GM21390 (cell line): Measurements from ENCODE around the gene PITX1.
A peak's percentile ranks its signal among the peaks of the same experiment; 100 is the strongest.

Experiments used
- ATAC-seq: cut with Tn5 transposase; IDR thresholded peaks from one replicate; pipeline ENCODE4 v1.9.1; 2021; ENCODE audit not compliant: unreplicated experiment

The PITX1 gene

DNA sequence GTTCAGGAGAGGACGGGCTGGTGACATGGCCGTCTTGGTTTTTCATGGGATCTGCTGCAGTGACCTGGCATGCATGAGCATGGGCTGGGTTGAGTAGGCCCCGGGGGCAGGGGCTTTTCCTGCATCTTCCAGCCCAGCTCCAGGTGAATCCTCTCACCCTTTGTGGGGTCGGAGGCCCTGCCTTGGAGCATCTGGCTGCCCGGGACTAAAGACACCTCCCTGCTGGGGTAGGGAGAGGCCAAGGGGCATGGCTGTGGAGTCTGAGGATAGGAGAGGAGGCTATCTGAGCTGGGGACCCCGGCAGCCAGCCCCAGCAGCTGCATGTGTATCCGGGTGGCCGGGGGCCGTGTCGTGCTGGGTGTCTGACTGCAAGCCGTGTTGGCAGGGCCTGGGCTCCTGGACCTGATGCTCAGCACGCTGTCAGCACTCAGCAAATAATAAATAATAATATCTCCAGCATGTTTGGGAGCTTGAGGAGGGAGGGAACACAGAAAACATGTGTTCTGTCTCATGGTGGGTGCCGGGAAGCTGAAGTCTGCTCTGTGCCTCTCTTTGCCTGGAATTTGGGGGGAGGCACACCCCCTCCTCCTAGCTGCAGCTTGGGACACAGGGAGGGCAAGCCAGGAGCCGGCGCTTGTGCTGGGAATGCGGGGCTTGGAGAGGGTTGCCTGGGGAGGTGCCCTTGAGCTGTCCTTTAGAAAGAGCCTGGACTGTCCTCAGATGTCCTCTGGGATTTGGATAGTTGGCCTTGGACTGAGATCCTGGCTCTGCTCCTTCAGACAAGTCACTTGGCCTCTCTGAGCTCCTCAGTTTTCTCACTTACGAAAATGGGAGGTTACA, 28.4 kb upstream of the PITX1 start:
- no peak for ATAC-seq

GRCh38 chr5:135061001-135061400, 27.0 kb upstream of the PITX1 start:
- ATAC-seq = no peak

DNA sequence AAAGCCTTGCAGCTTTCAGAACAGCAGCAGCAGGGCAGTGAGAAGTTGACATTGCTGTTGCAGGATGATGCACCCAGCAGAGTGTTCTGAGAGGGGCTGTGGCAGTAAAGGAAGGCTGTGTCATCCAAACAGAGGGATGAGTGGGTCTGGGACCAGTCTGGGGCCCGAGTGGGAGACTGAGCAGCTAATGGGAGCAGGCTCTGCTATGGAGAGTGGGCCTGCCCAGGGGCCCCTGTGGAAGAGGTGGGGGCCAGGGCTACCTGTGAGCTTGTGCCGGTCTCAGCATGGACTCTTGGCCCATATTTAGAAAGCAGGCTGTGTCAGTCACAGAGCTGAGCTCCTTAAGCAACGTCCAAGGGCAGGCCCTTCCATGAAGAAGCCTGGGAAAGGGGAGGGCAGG, 26.0 kb upstream of the PITX1 start:
- no peak for ATAC-seq

DNA sequence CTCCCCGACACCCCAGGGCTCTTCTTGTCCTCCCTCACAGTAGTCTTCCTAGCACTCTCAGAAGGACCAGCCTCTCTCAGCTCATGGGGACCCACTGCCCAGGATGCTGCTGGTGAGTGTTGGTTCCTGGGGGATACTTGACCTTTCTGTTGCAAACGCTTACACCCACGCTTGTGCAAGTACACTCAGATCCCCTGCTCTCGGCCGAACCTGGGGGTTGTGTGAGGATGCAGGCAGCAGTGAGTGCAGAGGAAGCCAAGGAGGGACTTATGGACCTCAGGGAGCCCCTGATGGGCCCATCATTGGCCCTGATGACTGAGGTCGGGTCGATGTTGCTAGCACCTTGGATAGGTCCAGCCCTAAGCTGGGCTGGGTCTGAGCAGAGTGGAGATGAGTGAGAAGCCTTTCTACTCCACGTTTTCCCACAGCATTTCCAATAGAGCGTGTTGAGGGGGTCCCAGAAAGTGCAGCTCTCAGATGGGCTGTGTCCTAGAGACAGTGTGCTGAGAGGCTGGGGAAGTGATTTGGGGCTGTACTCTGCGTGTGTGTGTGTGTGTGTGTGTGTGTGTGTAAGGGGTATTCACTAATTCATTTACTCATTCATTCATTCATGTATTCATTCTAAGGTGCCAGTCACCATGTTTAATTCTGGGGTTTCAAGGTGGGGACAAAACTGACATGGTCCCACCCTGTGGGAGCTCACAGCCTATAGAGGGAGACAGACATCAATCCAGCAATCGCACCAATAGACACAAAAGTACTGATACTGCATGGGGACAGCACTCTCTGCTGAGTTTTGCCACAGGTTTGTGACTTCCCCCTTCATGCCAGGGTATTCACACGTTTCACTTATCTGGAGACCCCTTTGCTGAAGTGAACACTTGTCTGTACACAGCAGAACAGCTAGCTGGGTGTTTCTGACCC, 25.2 kb upstream of the PITX1 start:
- ATAC-seq = no peak

DNA sequence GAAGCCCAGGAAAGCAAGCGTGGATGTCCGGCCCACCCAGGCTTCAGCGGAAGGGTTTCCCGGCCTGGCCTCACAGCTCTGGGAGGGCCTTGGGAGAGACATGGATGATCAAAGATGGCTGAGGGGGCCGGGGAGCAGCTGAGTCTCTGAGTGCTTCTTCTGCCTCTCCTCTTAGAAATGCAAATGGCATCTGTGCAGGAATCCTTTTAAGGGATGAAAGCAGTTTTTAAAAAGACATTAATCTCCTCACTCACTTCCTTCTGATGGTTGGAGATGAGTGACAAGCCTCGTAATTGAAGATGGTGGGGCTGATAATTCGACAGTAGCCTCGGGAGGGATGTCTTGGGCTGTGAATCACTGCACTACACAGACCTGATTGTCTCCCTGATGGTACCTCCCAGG, 24.3 kb upstream of the PITX1 start:
- no peak for ATAC-seq

- no peak for ATAC-seq
Measured at GRCh38 chr5:135057233-135057632, 23.2 kb upstream of the PITX1 start.

GRCh38 chr5:135056316-135057030, 22.4 kb upstream of the PITX1 start:
- ATAC-seq = no peak

DNA sequence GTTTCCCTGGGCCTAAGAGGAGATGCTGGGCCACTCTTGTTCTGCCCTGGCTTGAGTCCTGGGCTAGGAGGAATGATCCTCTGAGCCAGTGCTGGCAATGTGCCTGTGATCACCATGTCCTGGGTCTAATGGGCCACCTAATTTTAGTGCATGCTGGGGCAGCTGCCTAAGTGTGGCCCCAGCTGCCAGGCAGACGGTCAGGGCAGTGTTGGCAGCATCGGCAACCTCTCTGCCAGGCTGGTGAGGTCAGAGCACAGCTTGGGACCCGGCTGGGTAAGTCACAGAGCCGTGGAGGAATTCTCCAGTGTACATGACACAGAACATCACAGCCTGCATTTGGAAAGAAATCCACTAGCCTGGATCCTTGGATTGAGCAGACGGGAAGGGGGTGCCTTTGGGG, 21.4 kb upstream of the PITX1 start:
- ATAC-seq = no peak

DNA sequence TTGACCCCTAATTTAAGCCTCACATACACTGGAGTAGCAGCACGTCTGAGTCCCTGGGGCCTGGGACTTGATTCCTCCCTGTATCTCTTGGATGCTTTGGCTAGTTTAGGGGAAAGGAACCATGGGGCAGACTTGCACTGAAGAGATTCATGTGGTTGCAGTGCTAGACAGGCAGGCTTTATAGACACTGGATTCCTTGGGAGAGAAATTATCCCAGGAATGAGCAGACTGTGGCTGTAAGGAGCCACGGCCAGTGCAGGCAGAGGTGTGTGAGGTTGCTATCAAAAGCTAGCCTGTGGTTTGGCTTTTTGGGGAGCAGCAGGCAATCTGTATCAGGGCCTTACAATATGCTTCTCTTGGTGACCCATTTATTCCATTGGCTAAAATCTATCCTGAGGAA, 20.5 kb upstream of the PITX1 start:
- ATAC-seq = no peak

GRCh38 chr5:135053989-135054388, 20.0 kb upstream of the PITX1 start:
- ATAC-seq = no peak

DNA sequence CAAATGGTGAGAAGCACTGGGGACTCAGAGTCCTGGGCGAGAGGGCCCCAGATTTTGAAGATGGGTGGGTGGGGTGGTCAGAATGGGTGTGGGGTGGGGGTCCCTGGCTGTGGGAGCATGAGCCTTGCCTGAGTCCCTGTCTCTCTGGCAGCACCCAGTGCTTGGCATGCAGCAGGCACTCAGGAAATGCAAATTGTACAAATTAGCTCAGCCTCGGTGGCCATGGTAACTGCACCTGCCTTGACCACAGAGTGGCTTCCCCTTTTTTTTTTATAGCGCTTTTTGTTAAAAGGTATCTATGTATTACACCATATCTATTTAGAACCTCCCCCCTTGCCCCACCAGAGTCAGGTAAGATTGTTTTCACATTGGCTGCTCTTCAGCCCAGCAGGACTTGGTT, 19.2 kb upstream of the PITX1 start:
- ATAC-seq = peak; percentile 93

DNA sequence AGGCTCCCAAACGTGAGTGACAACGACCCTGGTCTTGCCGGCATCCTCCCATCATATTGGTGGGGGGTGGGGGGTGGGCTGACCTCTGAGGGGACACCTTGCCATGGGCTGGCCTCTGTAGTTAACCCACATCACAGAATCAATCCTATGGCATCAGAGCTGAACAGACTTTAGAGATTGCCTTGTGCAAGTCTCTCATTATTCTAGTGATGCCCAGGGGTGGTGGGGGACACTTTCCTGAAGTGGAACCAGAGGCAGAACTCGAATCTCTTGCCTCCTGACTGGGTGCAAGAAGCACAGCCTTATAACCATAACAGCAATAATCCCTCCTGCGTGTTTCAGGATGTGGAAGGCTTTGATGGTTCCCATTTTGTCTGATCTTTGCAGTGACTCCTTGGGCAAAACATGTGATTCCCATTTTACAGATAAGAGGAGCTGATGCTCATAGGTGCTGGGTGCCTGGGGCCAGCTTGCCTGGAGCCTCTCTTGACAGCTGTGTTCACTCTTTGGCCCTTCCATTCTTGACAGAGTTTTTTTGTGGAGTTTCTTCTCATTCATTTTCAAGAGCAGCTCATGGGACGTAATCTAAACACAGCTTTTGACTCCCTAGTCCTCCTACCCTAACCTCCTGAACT, 18.6 kb upstream of the PITX1 start:
- no peak for ATAC-seq

DNA sequence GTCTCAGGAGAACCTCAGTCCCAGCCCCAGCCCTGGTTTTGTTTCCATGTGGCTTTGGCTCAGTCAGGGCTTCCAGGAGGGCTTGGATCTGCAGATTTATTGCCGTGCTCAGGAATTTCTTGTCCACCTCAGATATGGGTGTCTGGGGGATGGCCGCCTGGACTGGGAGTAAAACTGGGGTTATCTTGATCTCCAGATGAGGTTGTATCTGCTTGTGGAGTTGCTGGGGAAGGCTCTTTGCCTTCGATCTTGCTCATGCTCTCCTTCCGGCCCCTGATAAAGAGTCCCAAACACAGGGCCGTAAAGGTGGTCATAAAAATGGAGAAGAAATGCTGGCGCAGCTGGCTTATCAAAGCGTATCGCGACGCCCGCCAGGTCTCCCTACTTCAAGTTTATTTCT, 17.8 kb upstream of the PITX1 start:
- ATAC-seq = no peak

GRCh38 chr5:135051399-135051798, 17.4 kb upstream of the PITX1 start:
- no peak for ATAC-seq

DNA sequence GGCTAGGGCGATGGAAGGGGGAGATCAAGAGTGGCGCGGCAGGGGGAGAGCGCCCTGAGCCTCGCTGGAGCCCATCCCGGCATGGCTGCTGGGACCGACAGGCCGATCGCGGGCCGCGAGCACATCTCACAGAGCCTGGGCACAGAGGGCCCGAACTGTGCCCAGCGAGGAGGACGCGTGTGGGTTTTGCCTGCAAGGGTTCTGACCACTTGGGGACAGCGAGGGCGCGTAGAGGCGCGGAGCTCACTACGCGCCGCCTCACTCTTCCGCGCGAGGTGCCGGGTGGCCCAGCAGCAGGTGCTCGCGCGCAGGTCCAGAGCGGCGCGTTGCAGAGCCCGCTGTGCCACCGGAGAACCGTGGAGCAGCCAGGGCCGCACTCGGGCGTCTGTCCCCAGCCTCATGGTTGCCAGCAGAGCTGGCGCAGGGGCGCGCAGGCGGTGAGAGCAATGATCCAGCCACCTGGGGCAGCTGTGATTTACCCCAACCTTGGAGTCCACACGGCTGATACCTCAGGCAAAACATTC, 16.3 kb upstream of the PITX1 start:
- no peak for ATAC-seq

- no peak for ATAC-seq
Measured at GRCh38 chr5:135048930-135049329, 14.9 kb upstream of the PITX1 start.

- no peak for ATAC-seq
Measured at GRCh38 chr5:135048286-135048685, 14.3 kb upstream of the PITX1 start.

GRCh38 chr5:135047347-135047695, 13.3 kb upstream of the PITX1 start:
- ATAC-seq = no peak

DNA sequence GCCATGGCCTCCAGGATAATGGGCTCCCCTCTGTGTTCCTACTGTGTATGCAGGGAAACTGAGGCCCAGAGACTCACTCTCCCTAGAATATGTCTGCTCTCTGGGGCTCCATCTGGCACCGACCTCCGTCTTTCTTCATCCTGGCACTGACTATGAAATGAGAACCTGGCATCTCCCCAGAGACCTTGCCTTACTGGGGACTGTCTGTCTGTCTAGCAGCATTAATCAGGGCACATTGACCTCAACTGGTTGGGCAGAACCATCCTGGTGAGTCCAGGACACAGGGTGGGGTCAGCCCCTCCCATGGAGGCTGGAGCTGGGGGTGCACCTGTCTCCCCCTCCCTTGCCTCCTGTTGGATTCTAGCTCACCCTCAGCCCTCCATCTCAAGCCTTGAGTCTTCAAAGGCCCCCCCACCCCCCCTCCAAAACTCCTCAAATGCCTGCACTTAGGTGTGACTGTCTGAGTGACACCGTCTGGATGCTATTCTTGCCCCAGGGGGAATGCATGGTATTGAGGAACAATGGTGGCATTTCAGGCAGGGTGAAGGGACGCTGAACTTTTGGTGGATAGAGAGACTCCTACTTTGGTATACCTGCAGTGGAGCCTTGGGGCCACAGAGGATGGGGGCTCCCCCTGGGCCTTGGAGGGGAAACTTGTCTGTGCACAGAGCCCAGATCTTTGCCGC, 12.8 kb upstream of the PITX1 start:
- ATAC-seq = no peak

DNA sequence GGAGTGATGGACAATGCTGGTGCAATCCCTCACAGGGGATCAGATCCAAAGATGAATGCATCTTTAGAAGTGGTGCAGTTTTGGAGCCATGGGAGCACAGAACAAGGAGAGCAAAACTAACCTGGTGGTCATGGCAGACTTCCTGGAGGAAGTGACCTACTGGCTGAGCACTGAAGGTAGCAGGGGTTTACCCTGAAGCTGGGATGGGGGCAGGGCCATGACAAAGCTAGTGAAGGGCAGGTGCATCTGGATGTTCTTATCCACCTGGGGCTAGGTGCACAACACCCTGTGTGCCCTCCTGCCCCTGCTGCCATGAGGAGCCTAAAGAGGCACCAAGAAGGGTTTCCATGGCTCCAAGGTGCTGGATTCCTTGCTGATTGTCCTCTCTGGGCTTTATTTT, 11.5 kb upstream of the PITX1 start:
- ATAC-seq = no peak
